Stimulated activated CD4-positive, alpha-beta T cell treated with anti-CD3 and anti-CD28 coated beads, TNF-alpha, amount 100 ng/mL, for 48 hours (primary cell): ENCODE measurements around the gene ADGRG6.

Source experiments
- DNase-seq, 3 donors: peaks; one replicate each; pipeline ENCODE4 v3.0.0-alpha.2; 2020; ENCODE audit warnings: low read depth in 3 of 3

Gene ADGRG6

GRCh38 chr6:142376115-142376514 lies 74.3 kb downstream of the ADGRG6 start:
- no peak for DNase-seq

GRCh38 chr6:142376800-142377496 lies 75.1 kb downstream of the ADGRG6 start:
- no peak for DNase-seq

GRCh38 chr6:142377497-142377848 lies 75.7 kb downstream of the ADGRG6 start:
- no peak for DNase-seq

- DNase-seq = no peak
Measured at GRCh38 chr6:142378138-142378875, 76.5 kb downstream of the ADGRG6 start.

- DNase-seq = no peak
Measured at GRCh38 chr6:142380626-142381025, 78.8 kb downstream of the ADGRG6 start.

GRCh38 chr6:142381181-142381580 lies 79.4 kb downstream of the ADGRG6 start:
- DNase-seq = no peak

- DNase-seq = no peak
Measured at GRCh38 chr6:142381845-142382378, 80.1 kb downstream of the ADGRG6 start.

- no peak for DNase-seq
Measured at GRCh38 chr6:142384519-142385254, 82.9 kb downstream of the ADGRG6 start.

GRCh38 chr6:142385352-142385751 lies 83.5 kb downstream of the ADGRG6 start:
- no peak for DNase-seq

GRCh38 chr6:142386657-142387056 lies 84.8 kb downstream of the ADGRG6 start:
- DNase-seq = no peak

GRCh38 chr6:142387997-142388815 lies 86.4 kb downstream of the ADGRG6 start:
- DNase-seq = no peak

GRCh38 chr6:142395266-142395665 lies 93.5 kb downstream of the ADGRG6 start:
- no peak for DNase-seq

- no peak for DNase-seq
Measured at GRCh38 chr6:142395768-142396231, 94.0 kb downstream of the ADGRG6 start.

GRCh38 chr6:142398353-142398752 lies 96.5 kb downstream of the ADGRG6 start:
- no peak for DNase-seq

GRCh38 chr6:142399739-142400138 lies 97.9 kb downstream of the ADGRG6 start:
- DNase-seq = no peak

- no peak for DNase-seq
Measured at GRCh38 chr6:142400495-142400894, 98.7 kb downstream of the ADGRG6 start.

GRCh38 chr6:142401838-142402237 lies 100.0 kb downstream of the ADGRG6 start:
- DNase-seq = no peak

GRCh38 chr6:142404751-142405150 lies 102.9 kb downstream of the ADGRG6 start:
- no peak for DNase-seq

GRCh38 chr6:142406131-142406530 lies 104.3 kb downstream of the ADGRG6 start:
- no peak for DNase-seq

GRCh38 chr6:142407685-142408273 lies 106.0 kb downstream of the ADGRG6 start:
- no peak for DNase-seq

GRCh38 chr6:142408409-142408808 lies 106.6 kb downstream of the ADGRG6 start:
- no peak for DNase-seq
